Uterus (tissue), 4 donors: ENCODE results near the gene GNAT2. TPM values are rescaled to one million over a fixed set of nuclear protein-coding genes. Genes with fewer than 3 reads are reported as not detected.

Source experiments
- DNase-seq, 2 donors: peaks; one replicate each; pipeline ENCODE4 v3.0.0-alpha.2; 2019 to 2020
- H3K27ac ChIP-seq, 2 donors: fragments of 200-600 bp; sonication (generic); 1 replicate in 1 of 2; 2 replicates in 1 of 2; pipeline ENCODE4 v1.5.1; 2016 to 2018
- H3K27me3 ChIP-seq, 2 donors: fragments of 200-600 bp; sonication (generic); one replicate each; pipeline ENCODE4 v1.5.1; 2018 to 2019; ENCODE audit warnings: control low read depth in 1 of 2
- H3K36me3 ChIP-seq, 2 donors: fragments of 200-600 bp; sonication (generic); one replicate each; pipeline ENCODE4 v1.5.1; 2019; ENCODE audit warnings: control low read depth in 1 of 2
- H3K4me1 ChIP-seq, 2 donors: fragments of 200-600 bp; sonication (generic); one replicate each; pipeline ENCODE4 v1.5.1; 2018 to 2019; ENCODE audit warnings: control low read depth in 1 of 2
- H3K4me3 ChIP-seq, 2 donors: fragments of 200-600 bp; sonication (generic); 1 replicate in 1 of 2; 2 replicates in 1 of 2; pipeline ENCODE4 v1.5.1; 2018 to 2019; ENCODE audit warnings: mild to moderate bottlenecking in 1 of 2
- H3K9me3 ChIP-seq, 2 donors: fragments of 200-600 bp; sonication (generic); one replicate each; pipeline ENCODE4 v1.5.1; 2019; ENCODE audit warnings: control low read depth in 1 of 2
- POLR2A ChIP-seq, 2 donors: fragments of 450-650 bp; IDR thresholded peaks; one replicate each; pipeline ENCODE4 v1.6.1; 2016; ENCODE audit warnings: antibody characterized with exemption in 2 of 2, mild to moderate bottlenecking in 1 of 2, moderate library complexity in 1 of 2
- intact Hi-C: fragments of 100-400 bp; cut with DNase I; formaldehyde crosslinking; loops from one replicate; pipeline ENCODE4 v1.15.1; 2023; ENCODE audit warnings: low total_unique reads
- total RNA-seq, 4 donors: library from RNA; depleted of rRNA in 3 of 4; stranded (reverse); fragments of >200 nt in 3 of 4; gene quantifications; one replicate each; pipeline versions ENCODE4 v1.1.0 to v1.2.4, GENCODE V29; 2014 to 2023
- TF ChIP-seq, protein P1 (sequence below), 4 experiments: fragments of 200-600 bp in 2 of 4; fragments of 450-650 bp in 2 of 4; sonication (generic) in 2 of 4; IDR thresholded peaks; one replicate each; pipeline ENCODE4 v1.5.1; 2016 to 2019; ENCODE audit warnings: antibody characterized with exemption in 4 of 4, mild to moderate bottlenecking in 2 of 4, moderate library complexity in 1 of 4
- donor health status: DM: yes; HTN: yes; CAD: no.

The GNAT2 gene
- total RNA-seq, 4 donors from 2014 or later, result not detected

- no peak for DNase-seq
- Histone ChIP-seq H3K27me3 (no peaks in the 10 kb centered on the region), H3K36me3 (no peaks in the 10 kb centered on the region), H3K4me1 (peaks cover 0 to 5% of the 10 kb centered on the region in 2 donors), H3K4me3 (no peak overlapping the region), H3K27ac (no peak overlapping the region), H3K9me3 (no peaks in the 10 kb centered on the region)
- TF ChIP-seq POLR2A (IDR thresholded peaks at IDR 0.05), result no peak
- TF ChIP-seq, protein P1, sequence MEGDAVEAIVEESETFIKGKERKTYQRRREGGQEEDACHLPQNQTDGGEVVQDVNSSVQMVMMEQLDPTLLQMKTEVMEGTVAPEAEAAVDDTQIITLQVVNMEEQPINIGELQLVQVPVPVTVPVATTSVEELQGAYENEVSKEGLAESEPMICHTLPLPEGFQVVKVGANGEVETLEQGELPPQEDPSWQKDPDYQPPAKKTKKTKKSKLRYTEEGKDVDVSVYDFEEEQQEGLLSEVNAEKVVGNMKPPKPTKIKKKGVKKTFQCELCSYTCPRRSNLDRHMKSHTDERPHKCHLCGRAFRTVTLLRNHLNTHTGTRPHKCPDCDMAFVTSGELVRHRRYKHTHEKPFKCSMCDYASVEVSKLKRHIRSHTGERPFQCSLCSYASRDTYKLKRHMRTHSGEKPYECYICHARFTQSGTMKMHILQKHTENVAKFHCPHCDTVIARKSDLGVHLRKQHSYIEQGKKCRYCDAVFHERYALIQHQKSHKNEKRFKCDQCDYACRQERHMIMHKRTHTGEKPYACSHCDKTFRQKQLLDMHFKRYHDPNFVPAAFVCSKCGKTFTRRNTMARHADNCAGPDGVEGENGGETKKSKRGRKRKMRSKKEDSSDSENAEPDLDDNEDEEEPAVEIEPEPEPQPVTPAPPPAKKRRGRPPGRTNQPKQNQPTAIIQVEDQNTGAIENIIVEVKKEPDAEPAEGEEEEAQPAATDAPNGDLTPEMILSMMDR (IDR thresholded peaks at IDR 0.05), result no peak
- intact Hi-C loops, result no loop called here
These were observed 51.3 kb downstream of the GNAT2 start for GRCh38 chr1:109567877-109568672.

DNA sequence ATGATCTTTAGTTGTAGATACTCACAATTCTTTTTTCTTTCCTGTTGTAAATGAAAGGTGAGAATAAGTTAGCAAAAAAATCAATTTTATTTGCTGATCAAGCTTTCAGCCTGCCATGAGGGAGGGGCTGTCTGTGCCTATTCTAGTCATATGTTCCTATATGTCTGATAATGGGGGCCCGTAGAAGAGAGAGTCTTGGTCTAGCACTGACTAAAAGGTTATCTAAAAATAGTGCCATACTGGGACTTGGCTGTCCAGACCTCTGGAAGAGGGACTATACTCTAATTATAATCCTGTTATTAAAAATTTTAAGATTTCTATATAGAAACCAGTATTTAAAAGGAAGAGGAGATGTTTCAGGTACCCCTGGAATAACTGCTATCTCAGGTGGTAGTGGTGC, 52.4 kb downstream of the GNAT2 start:
- Histone ChIP-seq H3K9me3 (no peaks in the 10 kb centered on the region), H3K36me3 (no peaks in the 10 kb centered on the region), H3K4me1 (peaks cover 0 to 15% of the 10 kb centered on the region in 2 donors), H3K4me3 (no peak overlapping the region), H3K27ac (no peak overlapping the region), H3K27me3 (no peaks in the 10 kb centered on the region)
- intact Hi-C loops, result no loop called here
- no peak for TF ChIP-seq POLR2A (IDR thresholded peaks at IDR 0.05)
- TF ChIP-seq, protein P1 (IDR thresholded peaks at IDR 0.05), result no peak
- DNase-seq, result no peak

DNA sequence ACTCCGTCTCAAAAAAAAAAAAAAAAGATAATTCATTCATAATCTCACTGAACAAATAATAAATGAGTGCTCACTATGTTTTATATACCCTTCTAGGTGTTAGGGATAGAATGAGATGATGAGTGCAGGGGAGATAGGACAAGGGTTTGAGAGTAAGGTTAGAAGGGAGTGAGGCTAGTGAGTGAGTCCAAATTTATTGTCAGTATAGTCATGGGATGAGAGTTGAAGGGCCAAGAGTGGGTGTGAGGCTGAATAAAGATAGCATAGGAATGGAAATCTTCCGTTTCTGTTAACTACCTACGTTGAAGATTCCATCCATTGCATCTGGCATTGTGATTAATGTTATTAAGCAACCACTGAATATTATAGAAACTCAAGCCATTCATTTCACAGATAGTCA, 54.2 kb downstream of the GNAT2 start:
- no peak overlapping the region for H3K4me3 ChIP-seq
- H3K4me1 ChIP-seq, result peaks cover 0 to 15% of the 10 kb centered on the region in 2 donors
- no peaks in the 10 kb centered on the region for H3K36me3 ChIP-seq
- H3K27ac ChIP-seq, result no peak overlapping the region
- H3K9me3 ChIP-seq, result no peaks in the 10 kb centered on the region
- no peak for DNase-seq
- intact Hi-C loops, result no loop called here
- no peak for TF ChIP-seq POLR2A (IDR thresholded peaks at IDR 0.05)
- TF ChIP-seq, protein P1 (IDR thresholded peaks at IDR 0.05), result no peak
- H3K27me3 ChIP-seq, result no peaks in the 10 kb centered on the region

- H3K4me1 ChIP-seq, result peaks cover 0 to 20% of the 10 kb centered on the region in 2 donors
These were observed 55.1 kb downstream of the GNAT2 start for GRCh38 chr1:109564194-109564878.

More at GRCh38 chr1:109564194-109564878, 55.1 kb downstream of the GNAT2 start:
- Histone ChIP-seq H3K4me3 (no peak overlapping the region), H3K27me3 (no peaks in the 10 kb centered on the region), H3K36me3 (no peaks in the 10 kb centered on the region), H3K9me3 (no peaks in the 10 kb centered on the region), H3K27ac (no peak overlapping the region)
- TF ChIP-seq, protein P1 (IDR thresholded peaks at IDR 0.05), result no peak
- no peak for TF ChIP-seq POLR2A (IDR thresholded peaks at IDR 0.05)
- intact Hi-C loops, result no loop called here
- no peak for DNase-seq
